SK-N-SH (cell line): ENCODE results near the gene TMEM38A. TPM values are rescaled to one million over a fixed set of nuclear protein-coding genes. Genes with fewer than 3 reads are reported as not detected.

Experiments used
- CTCF ChIA-PET: fragments of 300-600, 350-600 bp; formaldehyde crosslinking; extraction: SDS; loops from one replicate; lab custom pipeline; 2021; lab: Yijun Ruan, JAX
- POLR2A ChIA-PET: fragments of 350-600 bp; sonication (Branson Sonifier 250); formaldehyde crosslinking; extraction: SDS; loops from one replicate; lab custom pipeline; 2020; ENCODE audit warnings: antibody characterized with exemption, inconsistent platforms; lab: Yijun Ruan, JAX
- DNase-seq: peaks from one replicate; pipeline ENCODE4 v3.0.0; 2012
- H2AFZ ChIP-seq: fragments of 200-600 bp; sonication (generic); 2 replicates; pipeline ENCODE4 v1.8.1; 2016; ENCODE audit warnings: antibody characterized with exemption, mild to moderate bottlenecking, low read depth
- H3F3A ChIP-seq: fragments of 200-600 bp; sonication (generic); replicated peaks from 2 replicates; pipeline ENCODE3; 2016; ENCODE audit warnings: antibody characterized with exemption, mild to moderate bottlenecking; ENCODE audit not compliant: insufficient read depth
- H3K27ac ChIP-seq, 2 experiments: fragments of 200-500 bp in 1 of 2; fragments of 200-600 bp in 1 of 2; sonication (Bioruptor generic) in 1 of 2; sonication (generic), shearing (Covaris generic) in 1 of 2; 2 replicates each; pipeline versions ENCODE4 v1.5.1 to v1.6.1; 2014 to 2016; ENCODE audit warnings: low read depth in 2 of 2, inconsistent platforms in 1 of 2, low read length in 1 of 2, mild to moderate bottlenecking in 1 of 2, mixed read lengths in 1 of 2
- H3K27me3 ChIP-seq: fragments of 200-600 bp; sonication (generic), shearing (Covaris generic); 2 replicates; pipeline ENCODE4 v1.6.1; 2016; ENCODE audit warnings: mixed run types; ENCODE audit not compliant: insufficient read depth
- H3K36me3 ChIP-seq, 2 experiments: fragments of 200-500 bp in 1 of 2; fragments of 200-600 bp in 1 of 2; sonication (Bioruptor generic) in 1 of 2; sonication (generic) in 1 of 2; replicated peaks in 1 of 2; 2 replicates each; pipeline versions ENCODE3 to v1.5.1; 2014 to 2016; ENCODE audit warnings: low read length in 1 of 2, mild to moderate bottlenecking in 1 of 2; ENCODE audit not compliant: insufficient read depth in 2 of 2, control insufficient read depth in 1 of 2
- H3K4me1 ChIP-seq, 2 experiments: fragments of 200-500 bp in 1 of 2; fragments of 200-600 bp in 1 of 2; sonication (Bioruptor generic) in 1 of 2; sonication (generic), shearing (Covaris generic) in 1 of 2; 2 replicates each; pipeline versions ENCODE4 v1.5.1 to v1.6.1; 2014 to 2016; ENCODE audit warnings: low read depth in 1 of 2, low read length in 1 of 2, mixed run types in 1 of 2; ENCODE audit not compliant: insufficient read depth in 2 of 2, control insufficient read depth in 1 of 2
- H3K4me2 ChIP-seq: fragments of 200-600 bp; sonication (generic), shearing (Covaris generic); 2 replicates; pipeline ENCODE4 v1.6.1; 2017; ENCODE audit warnings: mixed run types
- H3K4me3 ChIP-seq, 2 experiments: fragments of 200-500 bp in 1 of 2; fragments of 200-600 bp in 1 of 2; sonication (Bioruptor generic) in 1 of 2; sonication (generic), shearing (Covaris generic) in 1 of 2; 2 replicates each; pipeline versions ENCODE4 v1.5.1 to v1.8.1; 2014 to 2016; ENCODE audit warnings: low read depth in 2 of 2, inconsistent platforms in 1 of 2, low read length in 1 of 2, mild to moderate bottlenecking in 1 of 2, mixed read lengths in 1 of 2, moderate library complexity in 1 of 2
- H3K79me2 ChIP-seq: fragments of 200-600 bp; sonication (generic); 2 replicates; pipeline ENCODE4 v1.8.1; 2017; ENCODE audit warnings: mild to moderate bottlenecking; ENCODE audit not compliant: insufficient read depth
- H3K9ac ChIP-seq: fragments of 200-600 bp; sonication (generic); 2 replicates; pipeline ENCODE4 v1.6.1; 2017; ENCODE audit warnings: mixed run types
- H3K9me2 ChIP-seq: fragments of 200-600 bp; sonication (generic); 2 replicates; pipeline ENCODE4 v1.6.1; 2017; ENCODE audit warnings: mixed run types
- H3K9me3 ChIP-seq: fragments of 200-600 bp; sonication (generic); 2 replicates; pipeline ENCODE4 v1.6.1; 2017; ENCODE audit warnings: mixed run types, mild to moderate bottlenecking, moderate library complexity
- H4K20me1 ChIP-seq: fragments of 200-600 bp; sonication (generic); 2 replicates; pipeline ENCODE4 v1.6.1; 2017; ENCODE audit warnings: mild to moderate bottlenecking, mixed run types; ENCODE audit not compliant: insufficient read depth
- CHD2 ChIP-seq: fragments of 150-350 bp; IDR thresholded peaks from 2 replicates; pipeline ENCODE4 v1.6.1; 2018; ENCODE audit warnings: low read length; ENCODE audit not compliant: partially characterized antibody
- EP300 ChIP-seq, 2 experiments: IDR thresholded peaks; 2 replicates each; pipeline versions ENCODE4 v1.4.0 to v1.6.1; 2012; ENCODE audit warnings: borderline replicate concordance in 1 of 2, low read depth in 1 of 2, low read length in 1 of 2
- EZH2phosphoT487 ChIP-seq: fragments of 200-600 bp; sonication (generic); IDR thresholded peaks from 2 replicates; pipeline ENCODE4 v1.6.1; 2017; ENCODE audit warnings: low read depth, mixed run types, mild to moderate bottlenecking, antibody characterized with exemption, moderate library complexity, borderline replicate concordance
- FOSL2 ChIP-seq: IDR thresholded peaks from 2 replicates; pipeline ENCODE4 v1.4.0; 2012; ENCODE audit warnings: low read depth, mild to moderate bottlenecking, moderate library complexity, borderline replicate concordance
- GABPA ChIP-seq: IDR thresholded peaks from 2 replicates; pipeline ENCODE4 v1.4.0; 2012; ENCODE audit warnings: low read depth, mild to moderate bottlenecking
- MXI1 ChIP-seq: IDR thresholded peaks from 2 replicates; pipeline ENCODE4 v1.6.1; 2012; ENCODE audit warnings: mild to moderate bottlenecking, low read depth, low read length, improper control_type of control experiment
- NFIC ChIP-seq: IDR thresholded peaks from 2 replicates; pipeline ENCODE4 v1.4.0; 2012; ENCODE audit warnings: borderline replicate concordance
- PBX3 ChIP-seq: IDR thresholded peaks from 2 replicates; pipeline ENCODE4; 2012
- POLR2AphosphoS5 ChIP-seq: IDR thresholded peaks from 2 replicates; pipeline ENCODE4 v1.6.1; 2012; ENCODE audit warnings: low read depth, low read length
- RAD21 ChIP-seq: IDR thresholded peaks from 2 replicates; pipeline ENCODE4 v1.6.1; 2012; ENCODE audit warnings: mild to moderate bottlenecking, low read length
- RCOR1 ChIP-seq: fragments of 150-350 bp; IDR thresholded peaks from 2 replicates; pipeline ENCODE4 v1.6.1; 2017; ENCODE audit warnings: antibody characterized with exemption, low read length
- RFX5 ChIP-seq: IDR thresholded peaks from 2 replicates; pipeline ENCODE4 v1.6.1; 2012; ENCODE audit warnings: mild to moderate bottlenecking, improper control_type of control experiment, low read length
- SMC3 ChIP-seq: IDR thresholded peaks from 2 replicates; pipeline ENCODE4 v1.6.1; 2012; ENCODE audit warnings: low read depth, low read length, improper control_type of control experiment
- TAF1 ChIP-seq: IDR thresholded peaks from 2 replicates; pipeline ENCODE4 v1.6.1; 2012; ENCODE audit warnings: low read depth, mild to moderate bottlenecking, low read length, moderate library complexity, borderline replicate concordance
- TCF12 ChIP-seq: IDR thresholded peaks from 2 replicates; pipeline ENCODE4 v1.4.0; 2012
- TEAD4 ChIP-seq: IDR thresholded peaks from 2 replicates; pipeline ENCODE4 v1.4.0; 2012; ENCODE audit warnings: mild to moderate bottlenecking, borderline replicate concordance; ENCODE audit not compliant: insufficient read depth
- YY1 ChIP-seq: IDR thresholded peaks from 2 replicates; pipeline ENCODE4 v1.4.0; 2012; ENCODE audit warnings: low read depth, mild to moderate bottlenecking
- ZBTB33 ChIP-seq: IDR thresholded peaks from 2 replicates; pipeline ENCODE4 v1.4.0; 2012; ENCODE audit warnings: low read depth, borderline replicate concordance
- WGBS: methylation state at CpG from one replicate; pipeline ENCODE4 v1.1.6; 2017; ENCODE audit warnings: low lambda C conversion rate; 5-methylcytosine and 5-hydroxymethylcytosine counted together
- polyA plus RNA-seq, 3 experiments: library from polyadenylated mRNA; depleted of rRNA; stranded (reverse); fragments of >200 nt; gene quantifications; 2 replicates each; pipeline ENCODE4 v1.2.3, GENCODE V29; 2012
- TF ChIP-seq, protein P1 (sequence below): fragments of 150-350 bp; IDR thresholded peaks from 2 replicates; pipeline ENCODE4 v1.6.1; 2016; ENCODE audit warnings: mild to moderate bottlenecking, low read depth, low read length
- TF ChIP-seq, protein P2 (sequence below): IDR thresholded peaks from 2 replicates; pipeline ENCODE4 v1.4.0; 2012; ENCODE audit warnings: low read depth
- TF ChIP-seq, protein P3 (sequence below): IDR thresholded peaks from 2 replicates; pipeline ENCODE4 v1.4.0; 2012; ENCODE audit warnings: low read depth, borderline replicate concordance

The TMEM38A gene
- polyA plus RNA-seq, 1 of the 3 experiments (the other 2 are of a cell fraction), result 3.3 TPM

DNA sequence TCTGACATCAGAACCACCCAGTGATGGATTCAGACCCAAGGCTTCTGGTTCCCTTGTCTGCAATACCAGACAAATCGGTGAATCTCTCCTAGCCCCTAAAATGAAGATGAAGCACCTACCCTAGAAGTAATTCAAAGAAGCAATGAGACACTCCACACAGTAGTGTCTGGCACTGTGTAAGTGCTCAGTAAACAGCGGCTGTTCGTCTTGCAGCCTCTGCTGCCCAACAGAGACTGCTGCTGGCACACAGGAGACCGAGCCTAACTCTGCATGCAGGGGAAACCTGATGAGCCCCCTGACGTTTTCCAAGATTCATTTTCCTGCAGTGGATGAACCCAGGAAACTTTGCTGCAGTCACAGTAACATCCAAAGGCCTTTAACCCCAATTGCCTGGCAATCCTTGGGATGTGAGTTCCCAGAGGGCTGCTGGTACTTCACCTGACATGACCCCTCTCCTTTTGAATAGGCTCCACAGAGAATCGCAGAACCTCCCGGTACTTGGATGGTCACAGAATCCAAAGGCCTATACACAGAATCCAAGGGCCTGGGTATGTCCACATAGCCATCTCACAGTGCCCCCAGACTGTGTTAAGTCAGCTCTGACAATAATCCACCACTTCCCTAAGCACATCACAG lies 39.7 kb upstream of the TMEM38A start:
- no peak for TF ChIP-seq MXI1
- no peak for TF ChIP-seq GABPA
- TF ChIP-seq EP300 (IDR thresholded peaks at IDR 0.05; ENCODE audit: borderline replicate concordance in 1 of 2, low read depth in 1 of 2, low read length in 1 of 2), result no peak
- TF ChIP-seq SMC3, result no peak
- no peak for TF ChIP-seq POLR2AphosphoS5
- TF ChIP-seq, protein P1, sequence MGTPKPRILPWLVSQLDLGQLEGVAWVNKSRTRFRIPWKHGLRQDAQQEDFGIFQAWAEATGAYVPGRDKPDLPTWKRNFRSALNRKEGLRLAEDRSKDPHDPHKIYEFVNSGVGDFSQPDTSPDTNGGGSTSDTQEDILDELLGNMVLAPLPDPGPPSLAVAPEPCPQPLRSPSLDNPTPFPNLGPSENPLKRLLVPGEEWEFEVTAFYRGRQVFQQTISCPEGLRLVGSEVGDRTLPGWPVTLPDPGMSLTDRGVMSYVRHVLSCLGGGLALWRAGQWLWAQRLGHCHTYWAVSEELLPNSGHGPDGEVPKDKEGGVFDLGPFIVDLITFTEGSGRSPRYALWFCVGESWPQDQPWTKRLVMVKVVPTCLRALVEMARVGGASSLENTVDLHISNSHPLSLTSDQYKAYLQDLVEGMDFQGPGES, result no peak
- no peak for TF ChIP-seq TCF12
- TF ChIP-seq TAF1, result no peak
- no peak for TF ChIP-seq FOSL2
- CTCF ChIA-PET, result no interaction called here
- Histone ChIP-seq H3K79me2 (peaks cover 100% of the 10 kb centered on the region), H3K4me1 (peaks cover 4 to 24% of the 10 kb centered on the region in 2 experiments; a peak in 2 of 4 replicates), H4K20me1 (peaks cover 100% of the 10 kb centered on the region), H2AFZ (no peak overlapping the region), H3K9ac (no peak overlapping the region), H3F3A (no peaks in the 10 kb centered on the region), H3K4me2 (no peak overlapping the region), H3K27ac (no peak overlapping the region), H3K4me3 (no peak overlapping the region), H3K27me3 (no peaks in the 10 kb centered on the region), H3K36me3 (peaks cover 0 to 34% of the 10 kb centered on the region in 2 experiments), H3K9me3 (no peaks in the 10 kb centered on the region), H3K9me2 (no peaks in the 10 kb centered on the region)
- POLR2A ChIA-PET, result no interaction called here
- no peak for DNase-seq
- WGBS, result 79% methylated on average over 6 of the region's 7 CpGs

DNA sequence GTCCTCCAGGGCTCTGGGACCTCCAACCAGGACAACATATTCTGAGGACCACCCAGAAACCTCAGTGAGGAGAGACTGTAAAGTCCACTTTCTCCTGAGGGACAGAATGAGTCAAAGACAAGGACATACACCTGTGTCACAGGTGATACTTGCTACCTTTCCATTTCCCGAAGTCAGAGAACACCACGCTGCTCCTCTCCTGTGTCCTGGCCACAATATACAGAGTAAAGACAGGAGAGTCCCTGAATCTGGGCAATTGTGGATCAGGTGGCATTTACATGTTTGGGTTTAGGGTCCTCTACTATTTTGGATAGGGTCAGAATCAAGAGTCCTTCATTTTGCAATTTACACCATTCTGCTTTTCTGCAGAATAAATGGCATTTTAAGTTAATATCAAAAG lies 37.9 kb upstream of the TMEM38A start:
- WGBS, result 92% methylated on average over 2 of the region's 2 CpGs
- Histone ChIP-seq H3K27ac (no peak overlapping the region), H2AFZ (no peak overlapping the region), H3K9me2 (no peaks in the 10 kb centered on the region), H3K4me1 (peaks cover 6 to 32% of the 10 kb centered on the region in 2 experiments; a peak in 2 of 4 replicates), H3K36me3 (peaks cover 0 to 34% of the 10 kb centered on the region in 2 experiments), H3K9ac (no peak overlapping the region), H3K79me2 (peaks cover 98% of the 10 kb centered on the region), H3K4me3 (no peak overlapping the region), H4K20me1 (peaks cover 94% of the 10 kb centered on the region), H3K9me3 (no peaks in the 10 kb centered on the region), H3F3A (no peaks in the 10 kb centered on the region), H3K4me2 (no peak overlapping the region), H3K27me3 (no peaks in the 10 kb centered on the region)
- CTCF ChIA-PET, result interaction anchor here (0.6 to 1.0 kb wide), 2 partner anchors 10 to 11 kb away, joined by 3 read pairs; no protein-coding TSS in a partner anchor
- POLR2A ChIA-PET, result no interaction called here
- no peak for DNase-seq
- TF ChIP-seq, protein P2, sequence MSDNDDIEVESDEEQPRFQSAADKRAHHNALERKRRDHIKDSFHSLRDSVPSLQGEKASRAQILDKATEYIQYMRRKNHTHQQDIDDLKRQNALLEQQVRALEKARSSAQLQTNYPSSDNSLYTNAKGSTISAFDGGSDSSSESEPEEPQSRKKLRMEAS, result no peak
- TF ChIP-seq, protein P1, result no peak
- TF ChIP-seq, protein P3, sequence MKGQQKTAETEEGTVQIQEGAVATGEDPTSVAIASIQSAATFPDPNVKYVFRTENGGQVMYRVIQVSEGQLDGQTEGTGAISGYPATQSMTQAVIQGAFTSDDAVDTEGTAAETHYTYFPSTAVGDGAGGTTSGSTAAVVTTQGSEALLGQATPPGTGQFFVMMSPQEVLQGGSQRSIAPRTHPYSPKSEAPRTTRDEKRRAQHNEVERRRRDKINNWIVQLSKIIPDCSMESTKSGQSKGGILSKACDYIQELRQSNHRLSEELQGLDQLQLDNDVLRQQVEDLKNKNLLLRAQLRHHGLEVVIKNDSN, result no peak
- TF ChIP-seq TEAD4 (no peak), PBX3 (no peak), YY1 (no peak), CHD2 (no peak), ZBTB33 (no peak), RFX5 (no peak), FOSL2 (no peak), RAD21 (no peak), TAF1 (no peak), TCF12 (no peak), RCOR1 (no peak), EZH2phosphoT487 (no peak), EP300 (IDR thresholded peaks at IDR 0.05; ENCODE audit: borderline replicate concordance in 1 of 2, low read depth in 1 of 2, low read length in 1 of 2) (no peak), NFIC (no peak)
